Panc1 (cell line): ENCODE results near the gene C1orf56. TPM values are rescaled to one million over a fixed set of nuclear protein-coding genes. Genes with fewer than 3 reads are reported as not detected.

Experiments used
- ATAC-seq: fragments of 200-7000 bp; cut with Tn5 transposase; 2 replicates; pipeline ENCODE4 v1.9.1; 2020; ENCODE audit warnings: mild to moderate bottlenecking, moderate library complexity
- BruUV-seq: library from RNA; stranded (reverse); fragments of 400-500 nt; replicated peaks from 2 replicates; lab custom pipeline; 2021; lab: Mats Ljungman, UMichigan
- CTCF ChIA-PET: fragments of 300-600 bp; sonication (Branson Sonifier 250); formaldehyde crosslinking; loops from one replicate; lab custom pipeline; 2022; ENCODE audit warnings: antibody characterized with exemption; lab: Charles Lee
- POLR2A ChIA-PET: fragments of 300-600 bp; sonication (Branson Sonifier 250); formaldehyde crosslinking; loops from one replicate; lab custom pipeline; 2022; ENCODE audit warnings: antibody characterized with exemption; lab: Charles Lee
- DNase-seq: peaks from one replicate; pipeline ENCODE4 v3.0.0-alpha.2; 2010; ENCODE audit warnings: low read depth, low spot score
- H3K27ac ChIP-seq: 2 replicates; pipeline ENCODE4 v1.5.1; 2011; ENCODE audit warnings: mild to moderate bottlenecking, low read length, inconsistent platforms
- H3K27me3 ChIP-seq: fragments of 200-500 bp; sonication (Bioruptor generic); 2 replicates; pipeline ENCODE4 v1.6.0; 2014; ENCODE audit warnings: low read length, inconsistent platforms; ENCODE audit not compliant: control insufficient read depth, insufficient read depth
- H3K36me3 ChIP-seq: fragments of 200-500 bp; sonication (Bioruptor generic); 2 replicates; pipeline ENCODE4 v1.5.1; 2014; ENCODE audit warnings: inconsistent platforms, mild to moderate bottlenecking, low read length, moderate library complexity; ENCODE audit not compliant: control insufficient read depth, insufficient read depth
- H3K4me1 ChIP-seq: 2 replicates; pipeline ENCODE4 v1.5.1; 2011; ENCODE audit warnings: inconsistent platforms, mild to moderate bottlenecking, low read length, moderate library complexity; ENCODE audit not compliant: control insufficient read depth, insufficient read depth
- H3K4me3 ChIP-seq, 2 experiments: 2 replicates each; pipeline ENCODE4 v1.5.1; 2011 to 2012; ENCODE audit warnings: low read depth in 2 of 2, low read length in 2 of 2, mild to moderate bottlenecking in 2 of 2, inconsistent platforms in 1 of 2, moderate library complexity in 1 of 2
- H3K9me3 ChIP-seq: fragments of 200-500 bp; sonication (Bioruptor generic); 2 replicates; pipeline ENCODE4 v1.5.1; 2014; ENCODE audit warnings: low read depth, mild to moderate bottlenecking, inconsistent platforms, low read length, moderate library complexity; ENCODE audit not compliant: control insufficient read depth, insufficient read depth
- CTCF ChIP-seq: fragments of 450-650 bp; IDR thresholded peaks from 2 replicates; pipeline ENCODE4 v1.5.1; 2017; ENCODE audit warnings: mild to moderate bottlenecking
- POLR2AphosphoS5 ChIP-seq: IDR thresholded peaks from 2 replicates; pipeline ENCODE4 v1.6.1; 2012; ENCODE audit warnings: mild to moderate bottlenecking, low read depth, low read length, moderate library complexity
- SIN3A ChIP-seq: IDR thresholded peaks from 2 replicates; pipeline ENCODE4 v1.6.1; 2012; ENCODE audit warnings: low read depth, mild to moderate bottlenecking, low read length, moderate library complexity, borderline replicate concordance; ENCODE audit not compliant: insufficient read depth
- TCF7L2 ChIP-seq: IDR thresholded peaks from 2 replicates; pipeline ENCODE4 v1.6.1; 2011; ENCODE audit warnings: mild to moderate bottlenecking, low read depth, low read length, inconsistent platforms
- in situ Hi-C: cut with HindIII; loops from 2 replicates; pipeline ENCODE4 v1.10.0; 2016; ENCODE audit warnings: low sequenced_read_pairs, low pct_unique_long_range_greater_than_20kb
- intact Hi-C: fragments of 100-400 bp; cut with micrococcal nuclease; formaldehyde crosslinking; loops from one replicate; pipeline ENCODE4 v1.10.0; 2022; ENCODE audit not compliant: unreplicated experiment
- total RNA-seq: library from RNA; stranded (reverse); gene quantifications from one replicate; pipeline ENCODE4 v1.2.1, GENCODE V29; 2021; ENCODE audit not compliant: unreplicated experiment
- TF ChIP-seq, protein P1 (sequence below), 2 experiments: IDR thresholded peaks; 2 replicates each; pipeline ENCODE4 v1.6.1; 2011 to 2012; ENCODE audit warnings: low read depth in 2 of 2, control low read depth in 1 of 2, low read length in 1 of 2, mild to moderate bottlenecking in 1 of 2, moderate library complexity in 1 of 2; ENCODE audit not compliant: insufficient read depth in 1 of 2

Gene C1orf56
- total RNA-seq, 1 experiment from 2014 or later: 2.7 TPM

- CTCF ChIA-PET: interaction anchor here (0.9 kb wide), 1 partner anchor 12 kb away, joined by 4 read pairs; the partner anchor contains the start of gene MLLT11
- H3K27me3 ChIP-seq: no peaks in the 10 kb centered on the region
- H3K36me3 ChIP-seq: peaks cover 9% of the 10 kb centered on the region
- BruUV-seq: no TSS peak
- ATAC-seq (no peak), DNase-seq (no peak)
- in situ Hi-C loops: no loop called here
- peaks cover 3% of the 10 kb centered on the region; the same call in 1 of the 2 replicates for H3K4me1 ChIP-seq
- POLR2A ChIA-PET: no interaction called here
- no peaks in the 10 kb centered on the region for H3K9me3 ChIP-seq
- TF ChIP-seq CTCF (peak; percentile 51), POLR2AphosphoS5 (no peak; the same call in 1 of the 2 replicates), SIN3A (no peak), TCF7L2 (no peak)
- TF ChIP-seq, protein P1, sequence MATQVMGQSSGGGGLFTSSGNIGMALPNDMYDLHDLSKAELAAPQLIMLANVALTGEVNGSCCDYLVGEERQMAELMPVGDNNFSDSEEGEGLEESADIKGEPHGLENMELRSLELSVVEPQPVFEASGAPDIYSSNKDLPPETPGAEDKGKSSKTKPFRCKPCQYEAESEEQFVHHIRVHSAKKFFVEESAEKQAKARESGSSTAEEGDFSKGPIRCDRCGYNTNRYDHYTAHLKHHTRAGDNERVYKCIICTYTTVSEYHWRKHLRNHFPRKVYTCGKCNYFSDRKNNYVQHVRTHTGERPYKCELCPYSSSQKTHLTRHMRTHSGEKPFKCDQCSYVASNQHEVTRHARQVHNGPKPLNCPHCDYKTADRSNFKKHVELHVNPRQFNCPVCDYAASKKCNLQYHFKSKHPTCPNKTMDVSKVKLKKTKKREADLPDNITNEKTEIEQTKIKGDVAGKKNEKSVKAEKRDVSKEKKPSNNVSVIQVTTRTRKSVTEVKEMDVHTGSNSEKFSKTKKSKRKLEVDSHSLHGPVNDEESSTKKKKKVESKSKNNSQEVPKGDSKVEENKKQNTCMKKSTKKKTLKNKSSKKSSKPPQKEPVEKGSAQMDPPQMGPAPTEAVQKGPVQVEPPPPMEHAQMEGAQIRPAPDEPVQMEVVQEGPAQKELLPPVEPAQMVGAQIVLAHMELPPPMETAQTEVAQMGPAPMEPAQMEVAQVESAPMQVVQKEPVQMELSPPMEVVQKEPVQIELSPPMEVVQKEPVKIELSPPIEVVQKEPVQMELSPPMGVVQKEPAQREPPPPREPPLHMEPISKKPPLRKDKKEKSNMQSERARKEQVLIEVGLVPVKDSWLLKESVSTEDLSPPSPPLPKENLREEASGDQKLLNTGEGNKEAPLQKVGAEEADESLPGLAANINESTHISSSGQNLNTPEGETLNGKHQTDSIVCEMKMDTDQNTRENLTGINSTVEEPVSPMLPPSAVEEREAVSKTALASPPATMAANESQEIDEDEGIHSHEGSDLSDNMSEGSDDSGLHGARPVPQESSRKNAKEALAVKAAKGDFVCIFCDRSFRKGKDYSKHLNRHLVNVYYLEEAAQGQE (IDR thresholded peaks at IDR 0.05; ENCODE audit: insufficient read depth in 1 of 2, low read depth in 2 of 2, low read length in 1 of 2): no peak
- H3K4me3 ChIP-seq: peak overlapping the region; percentile 66 to 88
- intact Hi-C loops: no loop called here
- peak overlapping the region; percentile 86 for H3K27ac ChIP-seq
These were observed 1.1 kb downstream of the C1orf56 start for GRCh38 chr1:151048645-151049032.

DNA sequence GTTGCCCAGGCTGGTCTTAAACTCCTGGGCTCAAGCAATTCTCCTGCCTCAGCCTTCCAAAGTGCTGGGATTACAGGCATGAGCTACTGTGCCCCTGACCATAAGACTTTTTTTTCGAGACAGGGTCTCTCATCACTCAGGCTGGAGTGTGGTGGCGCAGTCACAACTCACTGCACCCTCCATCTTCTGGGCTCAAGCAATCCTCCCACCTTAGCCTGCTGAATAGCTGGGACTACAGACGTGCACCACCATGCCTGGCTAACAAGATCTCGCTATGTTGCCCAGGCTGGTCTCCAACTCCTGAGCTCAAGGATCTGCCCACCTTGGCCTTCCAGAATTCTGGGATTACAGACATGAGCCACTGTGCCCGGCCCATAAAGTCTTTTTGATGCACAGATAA is 1.9 kb downstream of the C1orf56 start:
- ATAC-seq: no peak
- ChIA-PET CTCF (interaction anchor here (0.6 to 0.7 kb wide), 2 partner anchors 10 to 40 kb away, joined by 3 to 4 read pairs; partner anchors contain the start of gene MLLT11), POLR2A (no interaction called here)
- intact Hi-C loops: no loop called here
- no peak for DNase-seq
- TF ChIP-seq, protein P1 (IDR thresholded peaks at IDR 0.05; ENCODE audit: insufficient read depth in 1 of 2, low read depth in 2 of 2, low read length in 1 of 2): no peak
- TF ChIP-seq CTCF: no peak
- TF ChIP-seq POLR2AphosphoS5: no peak
- no peak for TF ChIP-seq SIN3A
- TF ChIP-seq TCF7L2: no peak
- H3K27me3 ChIP-seq: no peaks in the 10 kb centered on the region
- no peaks in the 10 kb centered on the region for H3K9me3 ChIP-seq
- no peak overlapping the region for H3K27ac ChIP-seq
- in situ Hi-C loops: no loop called here
- no peak overlapping the region for H3K4me3 ChIP-seq
- H3K4me1 ChIP-seq: peaks cover 3% of the 10 kb centered on the region; the same call in 1 of the 2 replicates
- BruUV-seq: no TSS peak
- peaks cover 10% of the 10 kb centered on the region for H3K36me3 ChIP-seq
